Left lobe of liver (tissue), 2 donors: Measurements from ENCODE around the gene CELSR1. TPM values are rescaled to one million over a fixed set of nuclear protein-coding genes. Genes with fewer than 3 reads are reported as not detected.

Experiments
- ATAC-seq: fragments of 200-7000 bp; cut with Tn5 transposase; one replicate; pipeline ENCODE4 v1.9.1; 2020; ENCODE audit warnings: mild to moderate bottlenecking, moderate library complexity
- DNase-seq: peaks from one replicate; pipeline ENCODE4 v3.0.0-alpha.2; 2020; ENCODE audit warnings: low spot score
- total RNA-seq: library from RNA; stranded (reverse); gene quantifications from one replicate; pipeline ENCODE4 v1.2.1, GENCODE V29; 2021
- donor health status: DM: no; HTN: no; CAD: no; lungs with moderate emphysema.
- donor health status: DM: no; HTN: yes; CAD: no.

Gene CELSR1
- total RNA-seq, 1 donor from 2014 or later: 8.4 TPM

DNA sequence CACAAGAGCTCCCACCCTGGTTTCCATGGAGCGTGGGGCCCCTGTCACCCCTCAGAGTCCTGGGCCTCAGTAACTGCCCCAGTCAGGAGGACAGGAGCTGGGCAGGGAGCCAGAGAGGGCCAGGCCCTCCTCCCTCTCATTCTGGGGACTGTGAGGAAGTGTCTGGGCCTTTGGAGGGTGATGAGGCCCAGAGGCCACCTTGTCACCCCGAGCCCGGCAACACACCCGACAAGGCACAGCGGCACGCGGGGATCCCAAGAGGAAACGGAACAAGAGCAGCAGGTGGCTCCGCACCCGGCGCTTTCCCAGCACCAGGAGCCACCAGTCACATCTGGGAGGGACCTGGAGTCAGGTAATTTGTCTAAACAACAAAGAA lies 72.1 kb downstream of the CELSR1 start:
- peak; percentile 23 for ATAC-seq
- no peak for DNase-seq

DNA sequence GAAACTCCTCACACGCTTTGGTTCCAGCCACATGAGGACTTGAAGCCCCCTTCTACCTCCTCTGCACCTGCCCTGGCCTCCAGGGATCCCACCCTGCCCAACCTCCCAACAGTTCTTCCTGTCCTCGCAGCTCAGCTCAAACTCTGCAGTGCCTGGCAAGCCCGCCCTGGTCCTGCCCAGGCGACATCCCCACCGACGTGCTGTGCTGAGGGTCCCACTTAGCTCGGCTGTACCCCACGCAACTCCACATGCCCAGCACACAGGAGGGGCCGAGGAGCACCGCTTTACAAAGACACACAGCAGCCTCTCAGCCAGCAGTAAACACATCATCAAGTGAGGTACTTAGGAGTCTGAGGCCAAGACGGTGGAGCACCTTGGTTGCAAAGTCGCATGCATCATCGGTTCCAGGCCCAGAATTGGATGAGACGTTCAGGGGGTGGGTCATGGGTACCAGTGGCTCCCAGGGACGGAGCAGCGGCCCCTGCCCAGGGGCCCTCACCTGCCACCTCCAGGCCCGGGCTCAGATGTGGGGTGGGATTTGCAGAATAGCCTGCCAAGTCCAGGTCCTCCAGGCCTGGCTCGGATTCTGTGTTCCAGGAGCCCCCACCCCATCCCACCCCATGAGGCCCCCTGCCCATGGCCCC lies 72.6 kb downstream of the CELSR1 start:
- no peak for ATAC-seq
- no peak for DNase-seq

- ATAC-seq (no peak), DNase-seq (no peak)
Measured at GRCh38 chr22:46464296-46464695, 73.1 kb downstream of the CELSR1 start.

- DNase-seq (no peak), ATAC-seq (no peak)
Measured at GRCh38 chr22:46463435-46464227, 73.8 kb downstream of the CELSR1 start.

DNA sequence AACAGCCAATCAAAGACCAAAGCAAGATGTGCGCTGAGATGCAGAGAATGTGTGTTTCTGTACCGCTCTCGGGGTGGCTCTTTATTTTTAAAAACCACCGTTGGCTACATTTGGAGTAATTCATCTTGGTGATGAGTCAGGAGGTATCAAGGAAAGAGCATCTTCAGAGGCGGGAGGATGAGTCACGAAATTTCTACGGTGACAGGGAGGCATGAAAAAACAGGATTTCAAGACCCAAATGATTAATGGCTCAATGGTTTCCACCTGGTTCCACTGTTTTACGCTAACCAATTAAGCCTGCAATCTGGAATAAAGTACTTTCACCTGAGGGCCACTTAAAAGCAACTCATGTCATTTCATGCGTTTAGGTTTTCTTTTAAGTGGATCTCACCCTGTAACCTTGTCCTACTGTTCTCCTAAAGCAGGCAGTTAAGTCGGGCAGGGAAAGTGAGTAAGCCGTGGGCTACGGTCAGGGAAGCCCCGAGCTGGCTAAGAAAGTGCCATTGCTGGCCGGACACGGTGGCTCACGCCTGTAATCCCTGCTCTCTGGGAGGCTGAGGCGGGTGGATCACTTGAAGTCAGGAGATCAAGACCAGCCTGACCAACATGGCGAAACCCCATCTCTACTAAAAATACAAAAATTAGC lies 74.6 kb downstream of the CELSR1 start:
- no peak for DNase-seq
- ATAC-seq: no peak

DNA sequence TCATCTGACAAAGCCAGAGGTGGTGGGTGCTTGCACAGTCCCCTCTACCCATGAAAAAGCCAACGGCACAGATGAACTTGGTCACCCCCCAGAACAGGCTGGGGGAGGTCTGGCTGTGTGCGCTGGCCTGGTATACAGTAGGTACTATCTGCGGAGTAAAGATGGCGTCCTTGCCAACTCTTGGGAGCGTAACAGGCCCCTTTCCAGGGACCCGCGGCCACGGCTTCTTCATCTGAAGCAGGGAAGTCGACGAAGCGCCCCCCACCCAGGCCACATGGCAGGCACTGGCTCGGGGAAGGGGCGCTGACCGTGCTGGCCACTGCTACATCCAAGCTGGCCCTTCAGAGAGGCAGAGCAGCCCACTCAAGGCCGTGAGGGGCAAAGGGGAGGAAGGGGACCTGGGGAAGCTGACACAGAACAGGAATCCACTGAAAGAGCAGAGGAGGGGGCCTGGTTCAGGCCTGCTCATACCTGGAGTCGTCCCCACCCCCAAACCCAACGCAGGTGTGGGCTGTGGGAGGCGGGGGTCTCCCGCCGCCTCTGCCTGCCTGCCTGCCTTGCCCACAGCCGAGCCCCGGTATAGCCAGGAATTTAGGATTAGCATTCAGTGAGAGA lies 75.7 kb downstream of the CELSR1 start:
- DNase-seq (no peak), ATAC-seq (no peak)

- no peak for DNase-seq
- no peak for ATAC-seq
Measured at GRCh38 chr22:46460857-46461256, 76.6 kb downstream of the CELSR1 start.

DNA sequence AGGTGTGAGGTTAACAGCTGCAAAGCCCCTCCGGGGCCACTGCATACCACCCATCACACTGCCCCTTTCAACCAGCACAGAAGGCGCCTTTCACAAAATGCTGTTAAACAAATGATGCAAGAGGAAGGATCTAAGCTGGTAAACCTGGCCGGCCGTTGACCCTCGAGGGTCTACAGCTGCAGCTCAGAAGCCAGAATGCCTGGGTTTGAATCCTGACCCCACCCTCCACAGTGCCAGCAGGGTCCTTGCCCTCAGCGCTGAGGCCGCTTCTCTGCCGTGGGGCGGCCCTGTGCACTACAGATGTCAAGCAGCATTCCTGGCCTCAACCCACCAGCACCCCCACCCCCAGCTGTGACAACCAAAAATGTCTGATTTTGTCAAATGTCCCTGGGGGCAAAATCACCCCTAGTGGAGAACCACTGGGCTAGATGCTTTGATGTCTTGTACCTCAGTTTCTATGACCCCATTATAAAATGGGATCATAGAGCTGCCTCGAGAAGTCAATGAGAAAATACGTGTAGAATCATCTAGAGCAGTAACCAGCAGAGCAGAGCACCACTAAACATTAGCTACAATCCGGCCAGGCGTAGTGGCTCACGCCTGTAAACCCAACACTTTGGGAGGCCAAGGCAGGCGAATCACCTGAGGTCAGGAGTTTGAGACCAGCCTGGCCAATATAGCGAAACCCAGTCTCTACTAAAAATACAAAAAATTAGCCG lies 77.9 kb downstream of the CELSR1 start:
- no peak for DNase-seq
- ATAC-seq: no peak

GRCh38 chr22:46458525-46458924 lies 78.9 kb downstream of the CELSR1 start:
- ATAC-seq (no peak), DNase-seq (no peak)

- DNase-seq: no peak
- ATAC-seq: no peak
Measured at GRCh38 chr22:46457502-46458488, 79.6 kb downstream of the CELSR1 start.

- ATAC-seq: no peak
Measured at GRCh38 chr22:46456818-46457163, 80.6 kb downstream of the CELSR1 start.

DNA sequence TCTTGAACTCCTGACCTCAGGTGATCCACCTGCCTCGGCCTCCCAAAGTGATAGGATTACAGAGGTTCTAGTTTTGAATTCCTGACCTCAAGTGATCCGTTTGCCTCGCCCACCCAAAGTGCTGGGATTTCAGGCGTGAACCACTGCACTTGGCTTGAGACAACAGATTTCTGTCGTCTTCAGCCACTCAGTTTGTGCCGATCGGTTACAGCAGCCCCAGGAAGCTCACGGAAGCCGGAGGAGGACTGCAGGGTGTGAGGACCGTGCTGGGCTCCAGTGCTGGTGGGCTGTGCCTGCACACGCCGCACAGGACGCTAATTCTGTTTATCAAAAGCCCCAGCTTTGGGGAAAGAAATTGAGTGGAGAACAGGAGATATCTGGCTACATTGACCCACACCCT lies 82.0 kb downstream of the CELSR1 start:
- no peak for ATAC-seq
- DNase-seq: no peak

More at GRCh38 chr22:46456818-46457163, 80.6 kb downstream of the CELSR1 start:
- DNase-seq: no peak

- DNase-seq (no peak), ATAC-seq (no peak)
Measured at GRCh38 chr22:46454504-46455269, 82.7 kb downstream of the CELSR1 start.

GRCh38 chr22:46453829-46454503 lies 83.5 kb downstream of the CELSR1 start:
- ATAC-seq: no peak
- no peak for DNase-seq

DNA sequence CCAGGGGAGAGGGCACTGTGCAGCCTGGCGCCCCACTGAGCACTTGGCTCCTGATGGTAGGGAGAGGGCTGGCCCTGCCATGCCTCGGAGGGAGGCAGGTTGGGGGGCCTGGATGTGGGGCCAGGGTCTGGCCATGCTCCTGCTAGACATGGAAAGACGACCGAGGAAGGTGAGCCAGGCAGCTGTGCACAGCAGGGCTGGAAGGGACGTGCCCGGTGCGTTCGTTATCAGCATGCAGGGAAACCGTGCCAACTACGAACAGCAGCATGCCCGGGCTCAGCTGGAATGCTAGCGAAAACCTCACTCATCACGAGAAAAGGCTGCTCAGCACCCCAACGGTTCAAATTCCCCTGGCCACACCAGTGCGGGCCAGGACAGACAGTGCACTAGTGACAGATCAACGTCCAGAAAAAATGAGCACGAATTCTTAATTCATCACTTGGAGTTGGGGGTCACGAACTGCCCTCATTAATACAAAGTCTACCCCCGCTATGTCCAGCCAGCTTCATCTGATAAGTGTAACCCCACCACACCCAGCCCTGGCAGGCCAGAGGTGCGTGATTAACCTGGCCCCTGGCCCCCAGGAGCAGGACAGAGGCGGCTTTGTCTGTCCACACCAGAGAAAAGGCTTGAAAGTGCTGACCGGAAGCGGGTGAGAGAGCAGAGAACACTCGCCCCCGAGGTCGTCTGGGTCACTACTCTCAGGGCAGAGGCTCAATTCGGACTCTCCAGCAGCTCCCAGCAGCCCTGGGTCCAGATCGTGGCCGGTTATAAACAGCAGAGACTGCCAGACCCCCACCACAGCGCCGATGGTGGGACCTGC lies 84.2 kb downstream of the CELSR1 start:
- ATAC-seq: peak; percentile 87
- peak; percentile 64 for DNase-seq

GRCh38 chr22:46452195-46453005 lies 85.0 kb downstream of the CELSR1 start:
- no peak for ATAC-seq
- no peak for DNase-seq

- ATAC-seq: no peak
Measured at GRCh38 chr22:46451741-46452140, 85.7 kb downstream of the CELSR1 start.

More at GRCh38 chr22:46451741-46452140, 85.7 kb downstream of the CELSR1 start:
- DNase-seq: no peak
